OCI-LY7 (cell line): Measurements from ENCODE around the gene FNIP1. TPM values are rescaled to one million over a fixed set of nuclear protein-coding genes. Genes with fewer than 3 reads are reported as not detected.

Source experiments
- BruUV-seq: library from RNA; stranded (reverse); fragments of 400-500 nt; replicated peaks from 2 replicates; lab custom pipeline; 2021; lab: Mats Ljungman, UMichigan
- CTCF ChIA-PET: fragments of 300-600 bp; sonication (Branson Sonifier 250); formaldehyde crosslinking; loops from one replicate; lab custom pipeline; 2022; ENCODE audit warnings: antibody characterized with exemption; ENCODE audit not compliant: unreplicated experiment; lab: Charles Lee
- POLR2A ChIA-PET: fragments of 300-600 bp; sonication (Branson Sonifier 250); formaldehyde crosslinking; loops from one replicate; lab custom pipeline; 2022; ENCODE audit warnings: antibody characterized with exemption; lab: Charles Lee
- DNase-seq: peaks from one replicate; pipeline ENCODE4 v3.0.0-alpha.2; 2015; ENCODE audit warnings: low spot score
- H2AFZ ChIP-seq: fragments of 200-600 bp; sonication (generic), shearing (Covaris generic); 2 replicates; pipeline ENCODE4 v1.6.1; 2014; ENCODE audit warnings: mild to moderate bottlenecking, antibody characterized with exemption, low read length, moderate library complexity
- H3K27ac ChIP-seq: fragments of 200-600 bp; sonication (generic); 2 replicates; pipeline ENCODE4 v1.5.1; 2014; ENCODE audit warnings: mixed run types, low read depth, mild to moderate bottlenecking, moderate library complexity, low read length, inconsistent platforms; ENCODE audit not compliant: poor library complexity, severe bottlenecking
- H3K36me3 ChIP-seq: fragments of 200-600 bp; sonication (generic); 2 replicates; pipeline ENCODE4 v1.6.1; 2014; ENCODE audit warnings: mild to moderate bottlenecking, antibody characterized with exemption, low read length, moderate library complexity, mixed read lengths; ENCODE audit not compliant: insufficient read depth
- H3K4me1 ChIP-seq: fragments of 200-600 bp; sonication (generic); 2 replicates; pipeline ENCODE4 v1.5.1; 2014; ENCODE audit warnings: mild to moderate bottlenecking, low read length; ENCODE audit not compliant: insufficient read depth, poor library complexity, severe bottlenecking
- H3K4me2 ChIP-seq: fragments of 200-600 bp; sonication (generic); 2 replicates; pipeline ENCODE4 v1.6.1; 2014; ENCODE audit warnings: mild to moderate bottlenecking, low read length
- H3K4me3 ChIP-seq: fragments of 200-600 bp; sonication (generic); 2 replicates; pipeline ENCODE4 v1.5.1; 2014; ENCODE audit warnings: mild to moderate bottlenecking, low read depth, low read length; ENCODE audit not compliant: poor library complexity, severe bottlenecking
- H3K79me2 ChIP-seq: fragments of 200-600 bp; sonication (generic); 2 replicates; pipeline ENCODE4 v1.6.1; 2016; ENCODE audit warnings: low read depth, mild to moderate bottlenecking, low read length, moderate library complexity, mixed read lengths; ENCODE audit not compliant: insufficient read depth
- H3K9me2 ChIP-seq: fragments of 200-600 bp; sonication (generic); 2 replicates; pipeline ENCODE4 v1.6.1; 2016; ENCODE audit warnings: mild to moderate bottlenecking, low read length, mixed read lengths; ENCODE audit not compliant: insufficient read depth
- H3K9me3 ChIP-seq: fragments of 200-600 bp; sonication (generic); 2 replicates; pipeline ENCODE4 v1.6.1; 2014; ENCODE audit warnings: mild to moderate bottlenecking, mixed run types, low read length, mixed read lengths
- H4K20me1 ChIP-seq: fragments of 200-600 bp; sonication (generic); 2 replicates; pipeline ENCODE4 v1.6.1; 2014; ENCODE audit warnings: mild to moderate bottlenecking, antibody characterized with exemption, low read length, moderate library complexity, mixed read lengths; ENCODE audit not compliant: insufficient read depth
- EZH2phosphoT487 ChIP-seq: fragments of 200-600 bp; sonication (generic); IDR thresholded peaks from 2 replicates; pipeline ENCODE4 v1.6.1; 2018; ENCODE audit warnings: low read depth, borderline replicate concordance, mild to moderate bottlenecking, mixed run types, antibody characterized with exemption, low read length, moderate library complexity, mixed read lengths
- intact Hi-C: fragments of 100-400 bp; cut with micrococcal nuclease; formaldehyde crosslinking; loops from one replicate; pipeline ENCODE4 v1.10.0; 2022; ENCODE audit not compliant: unreplicated experiment
- total RNA-seq, 2 experiments: library from RNA; depleted of rRNA in 1 of 2; stranded (reverse); fragments of >200 nt in 1 of 2; shearing (Covaris generic) in 1 of 2; gene quantifications; 2 replicates each; pipeline ENCODE4 v1.2.3, GENCODE V29; 2014 to 2022
- TF ChIP-seq, protein P1 (sequence below): fragments of 200-600 bp; sonication (generic); conservative IDR thresholded peaks from 2 replicates; pipeline ENCODE4 v1.5.1; 2014; ENCODE audit warnings: mild to moderate bottlenecking, antibody characterized with exemption, low read length, moderate library complexity, mixed read lengths

Gene FNIP1
- total RNA-seq, 2 experiments from 2014 or later: 19.4 to 20.6 TPM

DNA sequence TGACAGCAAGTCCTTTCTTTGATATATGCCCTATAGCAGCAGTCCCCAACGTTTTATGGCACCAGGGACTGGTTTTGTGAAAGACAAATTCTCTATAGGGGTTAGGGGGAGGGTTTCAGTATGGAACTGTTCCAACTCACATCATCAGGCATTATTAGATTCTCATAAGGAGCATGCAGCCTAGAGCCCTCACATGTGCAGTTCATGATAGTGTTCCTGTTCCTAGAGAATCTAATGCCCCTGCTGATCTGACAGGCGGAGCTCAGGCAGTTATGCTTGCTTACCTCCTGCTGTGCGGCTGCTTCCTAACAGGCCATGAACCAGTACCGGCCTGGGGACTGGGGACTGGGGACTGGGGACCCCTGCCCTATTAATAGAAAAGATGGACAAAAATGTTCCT, 159.1 kb downstream of the FNIP1 start:
- H3K4me1 ChIP-seq: peaks cover 35% of the 10 kb centered on the region
- DNase-seq: no peak
- TF ChIP-seq, protein P1, sequence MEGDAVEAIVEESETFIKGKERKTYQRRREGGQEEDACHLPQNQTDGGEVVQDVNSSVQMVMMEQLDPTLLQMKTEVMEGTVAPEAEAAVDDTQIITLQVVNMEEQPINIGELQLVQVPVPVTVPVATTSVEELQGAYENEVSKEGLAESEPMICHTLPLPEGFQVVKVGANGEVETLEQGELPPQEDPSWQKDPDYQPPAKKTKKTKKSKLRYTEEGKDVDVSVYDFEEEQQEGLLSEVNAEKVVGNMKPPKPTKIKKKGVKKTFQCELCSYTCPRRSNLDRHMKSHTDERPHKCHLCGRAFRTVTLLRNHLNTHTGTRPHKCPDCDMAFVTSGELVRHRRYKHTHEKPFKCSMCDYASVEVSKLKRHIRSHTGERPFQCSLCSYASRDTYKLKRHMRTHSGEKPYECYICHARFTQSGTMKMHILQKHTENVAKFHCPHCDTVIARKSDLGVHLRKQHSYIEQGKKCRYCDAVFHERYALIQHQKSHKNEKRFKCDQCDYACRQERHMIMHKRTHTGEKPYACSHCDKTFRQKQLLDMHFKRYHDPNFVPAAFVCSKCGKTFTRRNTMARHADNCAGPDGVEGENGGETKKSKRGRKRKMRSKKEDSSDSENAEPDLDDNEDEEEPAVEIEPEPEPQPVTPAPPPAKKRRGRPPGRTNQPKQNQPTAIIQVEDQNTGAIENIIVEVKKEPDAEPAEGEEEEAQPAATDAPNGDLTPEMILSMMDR: no peak
- no peak for TF ChIP-seq EZH2phosphoT487
- no peak overlapping the region for H3K4me3 ChIP-seq
- H4K20me1 ChIP-seq: peaks cover 10% of the 10 kb centered on the region; the same call in 1 of the 2 replicates
- ChIA-PET POLR2A (interaction anchor here (1.9 kb wide), 1 partner anchor 10 kb away, joined by 11 read pairs; no protein-coding TSS in a partner anchor), CTCF (no interaction called here)
- intact Hi-C loops: loop anchor here (10.0 kb wide), 1 partner anchor 473 kb away; the partner anchor contains the start of gene HINT1
- no peak overlapping the region for H3K4me2 ChIP-seq
- no peak overlapping the region for H2AFZ ChIP-seq
- no TSS peak for BruUV-seq
- H3K79me2 ChIP-seq: peaks cover 24% of the 10 kb centered on the region
- no peaks in the 10 kb centered on the region for H3K9me2 ChIP-seq
- peaks cover 8% of the 10 kb centered on the region; the same call in 1 of the 2 replicates for H3K36me3 ChIP-seq
- no peak overlapping the region for H3K27ac ChIP-seq
- H3K9me3 ChIP-seq: no peaks in the 10 kb centered on the region

DNA sequence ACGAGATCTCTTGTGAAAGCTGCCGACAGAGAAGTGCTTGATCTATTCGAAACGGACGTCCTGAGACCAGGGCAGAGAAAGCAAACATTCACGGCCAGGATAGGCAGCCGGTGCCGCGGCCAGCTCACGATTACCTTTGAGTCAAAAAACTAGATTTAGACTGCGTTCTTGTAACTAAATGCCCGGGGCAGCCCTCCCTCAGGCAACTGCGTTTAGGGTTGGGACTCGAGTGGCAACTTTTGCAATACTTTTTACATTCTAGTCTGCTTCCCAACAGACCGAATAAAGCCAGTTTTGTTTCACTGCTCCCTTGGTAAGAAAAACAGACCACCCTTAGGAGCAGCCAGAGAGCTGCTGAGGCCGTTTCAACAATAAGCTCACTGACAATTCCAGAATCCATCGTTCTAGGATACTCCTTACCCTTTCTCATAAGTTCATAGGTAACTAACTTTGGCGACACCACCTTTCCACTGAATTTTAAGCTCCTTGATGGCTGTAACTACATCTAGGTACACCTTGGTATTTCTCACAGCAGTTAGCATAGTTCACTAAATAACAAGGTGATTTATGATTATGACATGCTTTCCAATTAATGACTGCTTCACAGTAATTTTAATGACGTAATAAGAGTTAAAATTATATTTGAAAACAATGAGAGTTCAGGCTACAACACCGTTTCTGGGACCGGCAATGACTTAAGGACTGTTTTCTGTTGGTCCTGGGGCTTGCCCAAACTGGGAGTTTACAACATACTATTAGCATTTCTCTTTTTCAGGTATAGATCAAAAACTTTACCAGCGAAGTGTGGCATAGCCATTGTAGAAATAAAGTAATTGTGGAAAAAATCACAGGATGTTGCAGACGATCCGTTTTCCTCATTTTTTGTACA, 160.9 kb downstream of the FNIP1 start:
- intact Hi-C loops: loop anchor here (1.0 to 10.0 kb wide), 4 partner anchors 11 to 471 kb away; partner anchors contain the start of genes FNIP1 and HINT1
- H4K20me1 ChIP-seq: peaks cover 23% of the 10 kb centered on the region
- H3K9me3 ChIP-seq: no peaks in the 10 kb centered on the region
- H3K4me2 ChIP-seq: peak overlapping the region; percentile 95
- POLR2A ChIA-PET: interaction anchor here (0.6 to 1.4 kb wide), 9 partner anchors 8 to 549 kb away, joined by 3 to 29 read pairs (median 3); no protein-coding TSS in a partner anchor
- H3K4me1 ChIP-seq: peaks cover 50% of the 10 kb centered on the region
- no peaks in the 10 kb centered on the region for H3K9me2 ChIP-seq
- H2AFZ ChIP-seq: peak overlapping the region; percentile 57; the same call in 1 of the 2 replicates
- peaks cover 41% of the 10 kb centered on the region for H3K79me2 ChIP-seq
- TSS peak; percentile 97 for BruUV-seq
- H3K27ac ChIP-seq: peak overlapping the region; percentile 98
- TF ChIP-seq, protein P1: no peak
- TF ChIP-seq EZH2phosphoT487: no peak
- H3K36me3 ChIP-seq: peaks cover 16% of the 10 kb centered on the region
- CTCF ChIA-PET: interaction anchor here (1.2 kb wide), 1 partner anchor 11 kb away, joined by 5 read pairs; no protein-coding TSS in a partner anchor
- peak; percentile 27 for DNase-seq
- peak overlapping the region; percentile 87 for H3K4me3 ChIP-seq
